ENCODE data around the gene NCSTN.

The NCSTN gene

DNA sequence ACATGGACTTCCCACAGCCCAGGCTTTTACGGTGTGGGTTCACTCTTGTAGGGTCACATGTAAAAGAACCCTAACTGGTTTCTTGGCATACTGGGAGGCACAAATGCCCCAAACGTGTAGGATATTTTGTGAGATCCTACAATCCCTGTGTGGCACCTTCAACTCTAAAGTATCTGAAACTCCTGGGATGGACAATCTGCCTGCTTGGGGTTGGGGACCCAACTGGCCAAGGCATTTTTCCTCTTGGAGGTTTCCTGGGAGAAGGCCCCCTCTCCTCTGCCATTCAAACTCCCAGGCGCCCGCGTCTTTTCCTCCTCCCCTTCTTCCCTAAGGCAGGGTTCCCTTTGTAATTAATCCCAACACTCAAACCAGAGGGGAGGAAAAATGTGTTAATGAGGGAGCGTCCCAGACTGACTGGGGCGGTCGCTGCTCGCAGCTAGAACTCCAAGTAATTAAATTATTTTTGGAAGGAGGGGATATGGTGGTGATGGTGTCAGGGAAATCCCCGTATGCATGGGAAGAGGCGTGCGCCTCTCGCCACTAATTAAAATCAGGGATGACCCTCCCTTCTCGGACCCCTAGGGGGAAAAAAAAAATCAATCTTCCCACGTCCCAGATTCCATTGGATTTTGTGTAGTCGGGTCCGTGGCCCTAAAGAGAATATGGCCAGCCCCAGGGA lies 56.5 kb downstream of the NCSTN start:
- Mint-ChIP-seq H3K27ac (no peak overlapping the region), H3K9me3 (no peaks in the 10 kb centered on the region), H3K36me3 (ENCODE audit: low read depth) (no peaks in the 10 kb centered on the region), H3K27me3 (ENCODE audit: low read depth) (peaks cover 57% of the 10 kb centered on the region), H3K4me1 (ENCODE audit: low read depth) (no peaks in the 10 kb centered on the region), H3K4me3 (no peak overlapping the region)
- DNase-seq (ENCODE audit: low spot score): no peak

GRCh38 chr1:160400223-160400645 lies 57.1 kb downstream of the NCSTN start, which contains the start of gene VANGL2:
Gene VANGL2 (plus strand): TSS chr1:160400564. CDS start chr1:160415838, 15,274 bp downstream.
- peak; percentile 26 for DNase-seq (ENCODE audit: low spot score)
- Mint-ChIP-seq H3K4me3 (peak within 1 kb of the TSS; percentile 8), H3K27me3 (ENCODE audit: low read depth) (peaks cover 55% of the 10 kb centered on the region), H3K27ac (no peak within 1 kb of the TSS), H3K9me3 (no peaks in the 10 kb centered on the region), H3K36me3 (ENCODE audit: low read depth) (no peaks in the 10 kb centered on the region), H3K4me1 (ENCODE audit: low read depth) (no peaks in the 10 kb centered on the region)

- no peak for DNase-seq (ENCODE audit: low spot score)
- no peaks in the 10 kb centered on the region for H3K9me3 Mint-ChIP-seq
- H3K36me3 Mint-ChIP-seq (ENCODE audit: low read depth): no peaks in the 10 kb centered on the region
- H3K27ac Mint-ChIP-seq: no peak overlapping the region
- no peaks in the 10 kb centered on the region for H3K4me1 Mint-ChIP-seq (ENCODE audit: low read depth)
- peaks cover 48% of the 10 kb centered on the region for H3K27me3 Mint-ChIP-seq (ENCODE audit: low read depth)
- H3K4me3 Mint-ChIP-seq: peak overlapping the region; percentile 8
Observed at GRCh38 chr1:160400646-160401486, 57.7 kb downstream of the NCSTN start.

- no peak overlapping the region for H3K27ac Mint-ChIP-seq
- DNase-seq (ENCODE audit: low spot score): no peak
- no peak overlapping the region for H3K4me3 Mint-ChIP-seq
- peaks cover 45% of the 10 kb centered on the region for H3K27me3 Mint-ChIP-seq (ENCODE audit: low read depth)
- H3K36me3 Mint-ChIP-seq (ENCODE audit: low read depth): no peaks in the 10 kb centered on the region
- H3K4me1 Mint-ChIP-seq (ENCODE audit: low read depth): no peaks in the 10 kb centered on the region
- H3K9me3 Mint-ChIP-seq: no peaks in the 10 kb centered on the region
Observed at GRCh38 chr1:160401487-160401805, 58.3 kb downstream of the NCSTN start.

GRCh38 chr1:160402001-160402795 lies 59.0 kb downstream of the NCSTN start:
- no peak overlapping the region for H3K4me3 Mint-ChIP-seq
- no peaks in the 10 kb centered on the region for H3K9me3 Mint-ChIP-seq
- no peak overlapping the region for H3K27ac Mint-ChIP-seq
- no peaks in the 10 kb centered on the region for H3K4me1 Mint-ChIP-seq (ENCODE audit: low read depth)
- DNase-seq (ENCODE audit: low spot score): no peak
- H3K36me3 Mint-ChIP-seq (ENCODE audit: low read depth): no peaks in the 10 kb centered on the region
- H3K27me3 Mint-ChIP-seq (ENCODE audit: low read depth): peaks cover 43% of the 10 kb centered on the region

DNA sequence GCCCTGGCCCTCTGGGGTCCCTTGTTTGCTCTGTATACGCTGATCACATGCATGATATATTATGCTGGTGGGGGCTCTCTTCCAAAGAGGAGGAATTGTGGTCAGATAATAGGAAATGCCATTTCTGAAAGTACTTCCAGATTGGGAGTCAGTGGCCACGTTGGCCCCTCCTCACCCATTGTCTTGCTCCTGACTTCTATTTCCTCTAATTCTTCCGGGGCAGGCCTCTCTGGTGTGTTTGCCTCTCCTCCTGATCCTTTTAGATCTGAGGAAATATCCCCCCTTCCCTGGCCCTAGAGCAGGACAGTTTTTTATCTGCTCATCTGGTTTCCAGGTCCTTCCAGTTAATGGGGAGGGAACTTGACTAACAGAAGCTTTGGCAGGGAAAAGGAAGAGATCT lies 60.1 kb downstream of the NCSTN start:
- H3K4me1 Mint-ChIP-seq (ENCODE audit: low read depth): no peaks in the 10 kb centered on the region
- peaks cover 43% of the 10 kb centered on the region for H3K27me3 Mint-ChIP-seq (ENCODE audit: low read depth)
- DNase-seq (ENCODE audit: low spot score): no peak
- H3K27ac Mint-ChIP-seq: no peak overlapping the region
- H3K9me3 Mint-ChIP-seq: no peaks in the 10 kb centered on the region
- H3K36me3 Mint-ChIP-seq (ENCODE audit: low read depth): no peaks in the 10 kb centered on the region
- no peak overlapping the region for H3K4me3 Mint-ChIP-seq

- Mint-ChIP-seq H3K27ac (no peak overlapping the region), H3K4me1 (ENCODE audit: low read depth) (no peaks in the 10 kb centered on the region), H3K27me3 (ENCODE audit: low read depth) (peaks cover 39% of the 10 kb centered on the region), H3K4me3 (no peak overlapping the region), H3K9me3 (no peaks in the 10 kb centered on the region), H3K36me3 (ENCODE audit: low read depth) (no peaks in the 10 kb centered on the region)
- DNase-seq (ENCODE audit: low spot score): no peak
Observed at GRCh38 chr1:160404094-160404493, 60.9 kb downstream of the NCSTN start.

DNA sequence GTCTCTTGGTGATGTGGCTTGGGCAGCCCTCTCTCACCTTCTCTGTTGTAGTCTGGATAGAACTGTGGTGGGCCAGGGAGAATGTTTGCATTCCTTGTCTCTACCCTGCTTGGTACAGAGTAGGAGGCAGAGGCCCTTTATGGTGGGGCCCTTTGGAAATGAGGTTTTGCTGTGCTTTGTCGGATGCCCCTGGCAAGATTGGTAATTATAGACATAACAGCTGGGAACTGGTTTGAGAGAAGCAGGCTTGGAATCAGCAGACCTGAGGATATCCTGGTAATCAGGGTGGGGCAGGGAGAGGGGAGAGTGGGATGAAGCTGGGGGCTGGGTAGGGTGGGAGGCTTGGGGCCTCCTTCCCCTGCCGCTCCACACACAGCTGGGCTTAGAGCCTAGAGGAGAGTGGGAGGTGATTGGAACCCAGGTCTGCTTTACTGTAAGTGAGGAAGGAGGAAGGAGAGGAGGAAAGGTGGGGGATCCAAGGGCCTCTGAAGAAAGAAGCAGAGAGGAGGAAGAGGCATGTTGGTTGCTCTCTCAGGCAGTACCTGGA lies 62.2 kb downstream of the NCSTN start:
- Mint-ChIP-seq H3K4me3 (no peak overlapping the region), H3K9me3 (no peaks in the 10 kb centered on the region), H3K36me3 (ENCODE audit: low read depth) (no peaks in the 10 kb centered on the region), H3K4me1 (ENCODE audit: low read depth) (no peaks in the 10 kb centered on the region), H3K27ac (no peak overlapping the region), H3K27me3 (ENCODE audit: low read depth) (peaks cover 35% of the 10 kb centered on the region)
- no peak for DNase-seq (ENCODE audit: low spot score)

DNA sequence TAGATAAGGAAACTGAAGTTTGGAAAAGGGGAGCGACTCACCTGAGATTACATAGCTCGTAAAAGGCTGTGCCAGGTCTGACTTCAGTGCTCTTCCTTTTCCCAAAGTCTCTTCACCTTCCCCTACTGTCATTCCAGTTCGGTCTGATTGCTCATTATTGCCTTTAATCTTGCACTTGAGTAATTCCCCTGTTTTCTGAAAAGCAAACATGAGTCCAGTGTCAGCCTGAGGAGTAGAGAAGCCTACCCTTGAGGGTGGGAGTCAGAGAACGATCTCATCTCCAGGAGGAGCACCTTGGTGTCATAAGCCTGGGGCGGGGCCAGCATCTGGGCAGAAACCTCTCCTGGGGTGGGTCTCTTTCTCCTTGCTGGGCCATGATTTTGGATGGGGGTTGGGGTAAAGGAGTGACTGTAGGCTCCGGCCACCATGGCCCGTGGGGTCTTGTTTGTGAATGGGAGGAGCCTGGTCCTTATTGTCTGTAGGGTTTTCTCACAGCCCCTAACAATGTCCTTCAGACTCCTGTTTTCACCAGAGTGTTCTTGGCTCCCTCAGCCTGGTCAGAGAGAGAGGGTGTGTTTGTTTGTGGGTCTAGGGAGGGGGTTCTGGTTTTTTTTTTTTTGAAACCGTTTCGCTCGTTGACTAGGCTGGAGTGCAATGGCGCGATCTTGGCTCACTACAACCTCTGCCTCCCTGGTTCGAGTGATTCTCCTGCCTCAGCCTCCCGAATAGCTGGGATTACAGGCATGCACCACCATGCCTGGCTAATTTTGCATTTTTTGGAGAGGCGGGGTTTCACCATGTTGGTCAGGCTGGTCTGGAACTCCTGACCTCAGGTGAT lies 63.2 kb downstream of the NCSTN start:
- H3K9me3 Mint-ChIP-seq: no peaks in the 10 kb centered on the region
- no peaks in the 10 kb centered on the region for H3K4me1 Mint-ChIP-seq (ENCODE audit: low read depth)
- no peak overlapping the region for H3K4me3 Mint-ChIP-seq
- DNase-seq (ENCODE audit: low spot score): no peak
- peaks cover 31% of the 10 kb centered on the region for H3K27me3 Mint-ChIP-seq (ENCODE audit: low read depth)
- H3K27ac Mint-ChIP-seq: no peak overlapping the region
- H3K36me3 Mint-ChIP-seq (ENCODE audit: low read depth): no peaks in the 10 kb centered on the region

- no peaks in the 10 kb centered on the region for H3K4me1 Mint-ChIP-seq (ENCODE audit: low read depth)
- DNase-seq (ENCODE audit: low spot score): no peak
- peaks cover 18% of the 10 kb centered on the region for H3K27me3 Mint-ChIP-seq (ENCODE audit: low read depth)
- H3K27ac Mint-ChIP-seq: no peak overlapping the region
- no peaks in the 10 kb centered on the region for H3K36me3 Mint-ChIP-seq (ENCODE audit: low read depth)
- no peaks in the 10 kb centered on the region for H3K9me3 Mint-ChIP-seq
- no peak overlapping the region for H3K4me3 Mint-ChIP-seq
Observed at GRCh38 chr1:160407839-160408801, 64.9 kb downstream of the NCSTN start.
